Pancreas (tissue), 10 donors: Measurements from ENCODE around the gene RABGAP1L. TPM values are rescaled to one million over a fixed set of nuclear protein-coding genes. Genes with fewer than 3 reads are reported as not detected.

Experiments used
- ATAC-seq, 4 donors: fragments of 200-7000 bp; cut with Tn5 transposase; one replicate each; pipeline versions ENCODE4 v1.8.0 to v1.9.1; 2020; ENCODE audit warnings: mild to moderate bottlenecking in 4 of 4, moderate library complexity in 4 of 4
- DNase-seq, 6 donors: peaks; one replicate each; pipeline ENCODE4 v3.0.0-alpha.2; 2020
- FAIRE-seq: peaks from 2 replicates; lab custom pipeline; 2012; peaks lifted over from hg19 to GRCh38; lab: Jason Lieb, UNC
- H3K27ac ChIP-seq, 4 donors: fragments of 200-600 bp; sonication (generic); 1 replicate in 3 of 4; 2 replicates in 1 of 4; pipeline versions ENCODE4 v1.5.0 to v1.8.0; 2020
- H3K27me3 ChIP-seq, 4 donors: fragments of 200-600 bp; one replicate each; pipeline ENCODE4 v1.8.0; 2021
- H3K36me3 ChIP-seq, 3 donors: fragments of 200-600 bp; sonication (generic) in 1 of 3; one replicate each; pipeline versions ENCODE4 v1.5.0 to v1.8.0; 2020 to 2021
- H3K4me1 ChIP-seq, 3 donors: fragments of 200-600 bp; one replicate each; pipeline ENCODE4 v1.8.0; 2021
- H3K4me3 ChIP-seq, 4 donors: fragments of 200-600 bp; sonication (generic) in 2 of 4; one replicate each; pipeline versions ENCODE4 v1.5.0 to v1.8.0; 2020 to 2021
- H3K9me3 ChIP-seq, 4 donors: fragments of 200-600 bp; one replicate each; pipeline ENCODE4 v1.8.0; 2021
- WGBS, 2 donors: extraction: QIAGEN DNeasy Blood & Tissue Kit; methylation state at CpG; one replicate each; pipeline ENCODE4 v1.1.7; 2013; 5-methylcytosine and 5-hydroxymethylcytosine counted together
- intact Hi-C, 3 donors: fragments of 100-400 bp; cut with DNase I; formaldehyde crosslinking; loops; one replicate each; pipeline versions ENCODE4 v1.11.1 to v1.14.2; 2022
- polyA plus RNA-seq, 2 donors: library from polyadenylated mRNA; stranded (reverse); fragments of 200-250 nt; gene quantifications; one replicate each; pipeline ENCODE4 v1.2.3, GENCODE V29; 2013
- total RNA-seq, 6 donors: library from RNA; stranded (reverse); fragmentation: NEBNext Ultra II Directional in 4 of 6; extraction: Animal tissue kit (Norgen Biotek cat#: 25700) in 4 of 6; gene quantifications; one replicate each; pipeline versions ENCODE4 v1.2.1 to v1.2.4, GENCODE V29; 2021 to 2023
- TF ChIP-seq, protein P1 (sequence below), 4 donors: fragments of 200-600 bp; sonication (generic) in 3 of 4; IDR thresholded peaks; one replicate each; pipeline versions ENCODE4 v1.5.0 to v1.8.0; 2021; ENCODE audit warnings: antibody characterized with exemption in 4 of 4
- donor health status: healthy with polysubstance abuse.
- donor health status: DM: no; HTN: no; CAD: no; lungs with moderate emphysema.
- donor health status: DM: no; HTN: no; CAD: no.
- donor health status: control.
- donor health status: control.
- donor health status: Bipolar disorder and iron deficiency.
- donor health status: DM: yes; HTN: yes; CAD: no.
- donor health status: DM: no; HTN: no; CAD: no.
- donor health status: DM: no; HTN: no; CAD: no.
- donor health status: DM: yes; HTN: yes; CAD: no.

RABGAP1L gene
- total and polyA plus RNA-seq, 8 donors: 13.9 to 64.8 (median 36.1) TPM

DNA sequence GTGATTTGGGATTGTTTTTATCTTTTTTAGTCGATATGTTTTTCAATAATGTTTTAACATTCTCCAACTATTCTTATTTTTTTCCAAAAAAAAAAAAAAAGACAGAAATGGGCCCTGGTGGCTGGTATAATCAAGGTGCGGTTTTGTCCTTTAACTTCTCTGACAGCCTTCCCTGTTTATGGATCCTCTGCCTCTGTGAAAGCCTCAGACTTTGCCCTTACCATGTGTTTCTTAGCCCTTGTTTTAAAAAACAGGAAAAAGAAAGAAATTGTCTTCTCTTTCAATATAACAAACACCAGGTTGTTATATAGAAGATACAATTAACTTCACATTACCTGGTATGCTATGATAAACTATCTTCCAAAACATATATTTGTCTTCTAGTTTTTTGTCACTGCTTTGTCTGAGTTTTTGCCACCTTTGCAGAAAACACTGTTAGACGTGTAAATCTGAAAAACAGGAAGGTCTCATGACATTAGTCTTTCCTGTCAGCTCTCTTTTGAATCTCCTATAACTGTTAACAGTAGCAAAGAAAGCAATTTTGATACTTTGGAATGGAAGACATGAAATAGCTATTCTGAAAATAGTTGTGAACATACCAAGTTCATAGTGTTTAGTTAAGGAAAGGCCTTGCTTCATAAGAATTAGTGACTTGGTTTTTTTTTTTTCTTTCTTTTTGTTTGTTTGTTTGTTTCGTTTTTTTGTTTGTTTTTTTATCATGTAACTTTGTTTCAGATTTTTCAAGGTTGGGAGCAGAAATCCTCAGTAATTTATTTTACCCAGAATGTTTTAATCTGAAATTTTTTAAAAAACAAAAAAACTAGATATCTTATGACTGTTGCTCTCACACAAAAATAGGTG lies 808.8 kb downstream of the RABGAP1L start:
- TF ChIP-seq, protein P1, sequence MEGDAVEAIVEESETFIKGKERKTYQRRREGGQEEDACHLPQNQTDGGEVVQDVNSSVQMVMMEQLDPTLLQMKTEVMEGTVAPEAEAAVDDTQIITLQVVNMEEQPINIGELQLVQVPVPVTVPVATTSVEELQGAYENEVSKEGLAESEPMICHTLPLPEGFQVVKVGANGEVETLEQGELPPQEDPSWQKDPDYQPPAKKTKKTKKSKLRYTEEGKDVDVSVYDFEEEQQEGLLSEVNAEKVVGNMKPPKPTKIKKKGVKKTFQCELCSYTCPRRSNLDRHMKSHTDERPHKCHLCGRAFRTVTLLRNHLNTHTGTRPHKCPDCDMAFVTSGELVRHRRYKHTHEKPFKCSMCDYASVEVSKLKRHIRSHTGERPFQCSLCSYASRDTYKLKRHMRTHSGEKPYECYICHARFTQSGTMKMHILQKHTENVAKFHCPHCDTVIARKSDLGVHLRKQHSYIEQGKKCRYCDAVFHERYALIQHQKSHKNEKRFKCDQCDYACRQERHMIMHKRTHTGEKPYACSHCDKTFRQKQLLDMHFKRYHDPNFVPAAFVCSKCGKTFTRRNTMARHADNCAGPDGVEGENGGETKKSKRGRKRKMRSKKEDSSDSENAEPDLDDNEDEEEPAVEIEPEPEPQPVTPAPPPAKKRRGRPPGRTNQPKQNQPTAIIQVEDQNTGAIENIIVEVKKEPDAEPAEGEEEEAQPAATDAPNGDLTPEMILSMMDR (IDR thresholded peaks at IDR 0.05): no peak
- Histone ChIP-seq H3K9me3 (no peaks in the 10 kb centered on the region), H3K27ac (peak overlapping the region in 1 of 4 donors; percentile 20), H3K4me1 (peaks cover 8 to 28% (median 11%) of the 10 kb centered on the region in 3 donors), H3K4me3 (no peak overlapping the region), H3K36me3 (no peaks in the 10 kb centered on the region), H3K27me3 (no peaks in the 10 kb centered on the region)
- DNase-seq: no peak
- FAIRE-seq: peak; percentile 9
- intact Hi-C loops: no loop called here
- 58 to 63% methylated on average over 4 of the region's 4 CpGs for WGBS, 2 donors
- ATAC-seq: no peak

DNA sequence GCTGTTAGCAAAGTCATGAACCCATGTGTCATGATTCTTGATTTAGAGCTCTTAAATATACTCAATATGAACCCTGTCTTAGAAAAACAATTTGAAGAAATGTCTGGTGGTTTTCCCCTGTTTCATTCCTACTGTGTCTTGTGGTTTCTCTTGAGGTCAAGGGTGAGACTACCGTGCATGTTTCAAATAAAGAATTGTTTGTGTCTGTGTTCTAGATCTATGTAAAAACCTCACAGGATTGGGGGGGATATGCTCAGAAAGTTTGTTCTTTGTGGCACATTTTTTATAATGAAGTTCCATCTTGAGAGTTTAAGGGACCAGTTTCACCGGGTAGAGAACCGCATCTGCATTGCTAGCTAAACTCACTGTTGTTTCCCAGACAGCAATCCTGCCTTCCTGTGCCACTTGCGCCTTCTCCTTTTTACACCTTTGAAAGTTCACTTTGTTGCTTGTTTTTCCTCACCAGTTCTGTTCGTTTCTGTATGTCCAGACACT lies 809.5 kb downstream of the RABGAP1L start:
- WGBS, 2 donors: 84 to 85% methylated on average over 5 of the region's 5 CpGs
- Histone ChIP-seq H3K27ac (no peak overlapping the region), H3K27me3 (no peaks in the 10 kb centered on the region), H3K4me3 (no peak overlapping the region), H3K4me1 (peaks cover 5 to 21% (median 11%) of the 10 kb centered on the region in 3 donors), H3K9me3 (no peaks in the 10 kb centered on the region), H3K36me3 (no peaks in the 10 kb centered on the region)
- TF ChIP-seq, protein P1 (IDR thresholded peaks at IDR 0.05): no peak
- peak in 2 of 4 donors; percentile 9 to 10 for ATAC-seq
- no peak for DNase-seq
- FAIRE-seq: no peak
- intact Hi-C loops: no loop called here

DNA sequence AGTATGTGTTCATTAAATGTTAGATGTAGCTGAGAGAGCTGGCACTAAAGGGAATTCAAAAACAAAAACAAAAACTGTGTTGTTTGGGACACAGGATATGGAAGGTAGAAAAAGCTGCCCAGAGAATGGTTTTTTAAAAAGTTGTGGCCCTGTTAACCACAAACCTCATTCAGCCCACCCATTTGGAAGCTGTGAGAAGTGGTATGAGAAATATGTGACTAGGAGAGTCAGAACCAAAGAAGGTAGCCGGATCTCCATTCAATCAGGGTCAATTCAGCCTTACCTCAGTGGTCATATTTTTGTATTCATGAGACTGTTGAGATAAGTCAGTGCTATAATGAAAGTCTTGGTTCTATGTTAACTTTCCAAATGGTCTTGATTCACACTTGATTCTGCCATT lies 810.7 kb downstream of the RABGAP1L start:
- Histone ChIP-seq H3K9me3 (no peaks in the 10 kb centered on the region), H3K36me3 (no peaks in the 10 kb centered on the region), H3K27ac (no peak overlapping the region), H3K4me1 (peaks cover 5 to 17% (median 11%) of the 10 kb centered on the region in 3 donors), H3K4me3 (no peak overlapping the region), H3K27me3 (no peaks in the 10 kb centered on the region)
- WGBS, 2 donors: 95% methylated on average over 1 of the region's 1 CpG
- TF ChIP-seq, protein P1 (IDR thresholded peaks at IDR 0.05): no peak
- DNase-seq (no peak), ATAC-seq (no peak), FAIRE-seq (no peak)
- intact Hi-C loops: no loop called here

- no peaks in the 10 kb centered on the region for H3K36me3 ChIP-seq
- H3K27ac ChIP-seq: no peak overlapping the region
- FAIRE-seq (no peak), ATAC-seq (no peak), DNase-seq (no peak)
- peaks cover 0 to 4% (median 0%) of the 10 kb centered on the region in 3 donors for H3K4me1 ChIP-seq
- H3K9me3 ChIP-seq: no peaks in the 10 kb centered on the region
- no peaks in the 10 kb centered on the region for H3K27me3 ChIP-seq
- TF ChIP-seq, protein P1 (IDR thresholded peaks at IDR 0.05): no peak
- H3K4me3 ChIP-seq: no peak overlapping the region
- intact Hi-C loops: no loop called here
These were observed 812.1 kb downstream of the RABGAP1L start for GRCh38 chr1:174971466-174971865.

DNA sequence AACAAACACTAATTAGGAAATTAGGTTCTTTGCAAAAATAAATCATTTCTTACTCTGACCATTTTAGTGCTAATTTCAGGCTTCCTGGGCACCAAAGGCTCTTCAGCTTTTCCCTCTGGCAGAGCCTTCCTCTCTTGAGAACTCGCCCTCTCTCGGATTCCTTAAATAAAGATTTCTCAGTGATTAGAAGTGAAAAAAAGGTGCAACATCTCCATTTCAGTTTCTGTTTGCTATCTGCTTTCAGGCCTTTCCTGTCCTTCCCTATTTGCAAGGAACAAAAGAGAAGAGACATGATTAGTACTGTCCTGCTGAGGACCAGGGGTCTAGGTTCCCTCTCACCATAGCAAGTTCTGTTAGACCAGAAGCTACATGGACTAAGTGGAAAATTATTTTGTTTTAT lies 812.6 kb downstream of the RABGAP1L start:
- H3K9me3 ChIP-seq: no peaks in the 10 kb centered on the region
- TF ChIP-seq, protein P1 (IDR thresholded peaks at IDR 0.05): no peak
- H3K4me1 ChIP-seq: peaks cover 0 to 4% (median 0%) of the 10 kb centered on the region in 3 donors
- H3K36me3 ChIP-seq: no peaks in the 10 kb centered on the region
- ATAC-seq (peak in 1 of 4 donors; percentile 9), DNase-seq (no peak), FAIRE-seq (no peak)
- H3K4me3 ChIP-seq: no peak overlapping the region
- 83 to 90% methylated on average over 2 of the region's 2 CpGs for WGBS, 2 donors
- no peaks in the 10 kb centered on the region for H3K27me3 ChIP-seq
- H3K27ac ChIP-seq: no peak overlapping the region
- intact Hi-C loops: no loop called here
